K562 (cell line): ENCODE results near the gene ZNF546. TPM values are rescaled to one million over a fixed set of nuclear protein-coding genes. Genes with fewer than 3 reads are reported as not detected.

Experiments
- HMGXB4 ChIP-seq: sonication (generic); formaldehyde crosslinking; IDR thresholded peaks from 2 replicates; pipeline ENCODE4 v1.8.1; 2023; ENCODE audit warnings: mild to moderate bottlenecking, missing genetic modification reagents
- IRF9 ChIP-seq: fragments of 450-650 bp; IDR thresholded peaks from 2 replicates; pipeline ENCODE4 v1.6.1; 2016; ENCODE audit warnings: missing biosample characterization, missing genetic modification characterization
- MCM3 ChIP-seq: fragments of 450-650 bp; IDR thresholded peaks from 2 replicates; pipeline ENCODE4 v1.6.1; 2016
- NR3C1 ChIP-seq: sonication (generic); formaldehyde crosslinking; IDR thresholded peaks from 2 replicates; pipeline ENCODE4 v1.8.1; 2022; ENCODE audit warnings: missing genetic modification reagents
- PBX2 ChIP-seq, 2 experiments: IDR thresholded peaks in 1 of 2; conservative IDR thresholded peaks in 1 of 2; 2 replicates each; pipeline ENCODE4 v1.6.1; 2016; ENCODE audit warnings: low read depth in 2 of 2, mild to moderate bottlenecking in 1 of 2, missing compliant biosample characterization in 1 of 2, missing genetic modification characterization in 1 of 2, moderate library complexity in 1 of 2
- POLR2G ChIP-seq: fragments of 200-400 bp; formaldehyde crosslinking; IDR thresholded peaks from 2 replicates; pipeline ENCODE4 v1.6.1; 2017; ENCODE audit warnings: low read depth, mild to moderate bottlenecking, antibody characterized with exemption, low read length, moderate library complexity
- REST ChIP-seq, 2 experiments: fragments of 450-650 bp; formaldehyde crosslinking in 1 of 2; IDR thresholded peaks; 2 replicates each; pipeline versions ENCODE4 v1.4.0 to v1.6.1; 2014 to 2020; ENCODE audit warnings: mild to moderate bottlenecking in 2 of 2, borderline replicate concordance in 1 of 2, low read depth in 1 of 2
- ZNF184 ChIP-seq: sonication (generic); formaldehyde crosslinking; IDR thresholded peaks from 2 replicates; pipeline ENCODE4 v1.5.0; 2020; ENCODE audit warnings: missing genetic modification reagents
- ZNF316 ChIP-seq: fragments of 450-650 bp; IDR thresholded peaks from 2 replicates; pipeline ENCODE4 v1.6.1; 2016
- ZNF740 ChIP-seq, 3 experiments: fragments of 200-800 bp in 1 of 3; sonication (Bioruptor generic) in 1 of 3; sonication (generic) in 1 of 3; formaldehyde crosslinking in 1 of 3; IDR thresholded peaks; 2 replicates each; pipeline versions ENCODE4 v1.6.1 to v1.8.0; 2016 to 2022; ENCODE audit warnings: mild to moderate bottlenecking in 2 of 3, missing compliant biosample characterization in 2 of 3, missing genetic modification characterization in 2 of 3, missing genetic modification reagents in 1 of 3
- polyA plus RNA-seq, 8 experiments: library from polyadenylated mRNA; depleted of rRNA in 4 of 8; stranded (reverse) in 5 of 8; unstranded in 3 of 8; fragments of >200 nt; fragmentation: Nextera tagmentation in 2 of 8; fragmentation: Illumina TruSeq in 1 of 8; extraction: Ambion mirVana in 2 of 8; extraction: Trizol in 1 of 8; gene quantifications; 2 replicates each; pipeline versions ENCODE4 v1.2.1 to v1.2.3, GENCODE V29; 2011 to 2014; ENCODE audit warnings: inconsistent platforms in 1 of 8, missing spikeins in 1 of 8
- total RNA-seq, 7 experiments: library from RNA; depleted of rRNA in 6 of 7; stranded (reverse); fragments of >200 nt in 6 of 7; fragmentation: Illumina TruSeq in 2 of 7; extraction: Trizol in 2 of 7; gene quantifications; 2 replicates each; pipeline versions ENCODE4 v1.2.1 to v1.2.3, GENCODE V29; 2011 to 2021; ENCODE audit warnings: low replicate concordance in 1 of 7

The ZNF546 gene
- total and polyA plus RNA-seq, 9 of the 15 experiments (the other 6 are each of a cell fraction or from before 2014, with no cell fraction given): 0.73 to 5.1 (median 2.2) TPM

GRCh38 chr19:39970675-39971379, 26.0 kb upstream of the ZNF546 start, which contains the start of gene PSMC4 (continued):
- TF ChIP-seq PBX2 (CRISPR knock-in tag; IDR thresholded peaks at IDR 0.05; ENCODE audit: low read depth): no peak
- no peak for TF ChIP-seq PBX2 (tag; conservative IDR thresholded peaks at IDR 0.05; ENCODE audit: low read depth)
- no peak for TF ChIP-seq MCM3
- peak; percentile 43 for TF ChIP-seq ZNF316
- TF ChIP-seq NR3C1: no peak
- TF ChIP-seq POLR2G: peak; percentile 98
- TF ChIP-seq ZNF184: no peak
- peak; percentile 88 for TF ChIP-seq REST (IDR thresholded peaks at IDR 0.05; ENCODE audit: borderline replicate concordance)
- TF ChIP-seq REST (CRISPR knock-in tag; IDR thresholded peaks at IDR 0.05; ENCODE audit: low read depth): no peak
- no peak for TF ChIP-seq IRF9 (tag)
- peak; percentile 63; the same call in 1 of the 2 replicates for TF ChIP-seq HMGXB4 (CRISPR knock-in tag)
- TF ChIP-seq ZNF740 (CRISPR knock-in tag; IDR thresholded peaks at IDR 0.05): no peak; the same call in 1 of the 2 replicates
- no peak for TF ChIP-seq ZNF740 (tag; IDR thresholded peaks at IDR 0.05)
